ENCODE results near the gene EGFL7. TPM values are rescaled to one million over a fixed set of nuclear protein-coding genes. Genes with fewer than 3 reads are reported as not detected.

The EGFL7 gene
- total and polyA plus RNA-seq, 9 donors = 0.18 to 113 (median 43.4) TPM

DNA sequence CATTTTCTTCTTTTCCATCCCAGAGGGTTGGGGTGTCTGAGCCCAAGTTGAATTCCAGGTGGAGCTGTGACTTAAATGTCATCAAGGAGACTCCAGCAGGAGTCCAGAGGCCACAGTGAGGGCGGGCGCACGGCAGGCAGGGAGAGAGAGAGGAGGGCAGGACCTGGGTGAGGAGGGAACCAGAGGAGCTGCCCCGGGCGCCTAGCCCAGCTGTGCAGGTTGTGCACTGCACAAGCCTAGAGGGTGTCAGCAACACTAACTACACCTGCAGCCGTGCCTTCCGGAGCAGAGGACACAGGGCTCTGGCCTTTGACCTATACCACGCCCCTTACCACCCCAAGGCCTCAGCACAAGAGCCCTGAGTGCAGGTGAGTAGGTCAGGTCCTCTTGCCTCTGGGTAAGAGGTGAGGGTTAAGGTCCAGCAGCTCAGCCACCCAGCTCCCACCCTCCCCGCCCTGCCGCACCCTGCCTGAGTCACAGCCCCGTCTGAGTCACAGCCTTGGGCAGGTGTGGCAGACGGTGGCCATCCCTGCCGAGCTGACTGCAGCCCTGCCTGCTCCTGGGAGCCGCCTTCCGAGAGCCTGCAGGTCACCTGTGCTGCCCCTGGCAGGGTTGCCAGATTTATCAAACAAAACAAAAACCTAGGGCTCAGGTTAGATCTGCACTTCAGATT lies 30.9 kb downstream of the EGFL7 start:
- DNase-seq = peak in 2 of 5 donors; percentile 17 to 33
- peaks cover 3% of the 10 kb centered on the region for H3K4me1 ChIP-seq (ENCODE audit: insufficient read depth)

DNA sequence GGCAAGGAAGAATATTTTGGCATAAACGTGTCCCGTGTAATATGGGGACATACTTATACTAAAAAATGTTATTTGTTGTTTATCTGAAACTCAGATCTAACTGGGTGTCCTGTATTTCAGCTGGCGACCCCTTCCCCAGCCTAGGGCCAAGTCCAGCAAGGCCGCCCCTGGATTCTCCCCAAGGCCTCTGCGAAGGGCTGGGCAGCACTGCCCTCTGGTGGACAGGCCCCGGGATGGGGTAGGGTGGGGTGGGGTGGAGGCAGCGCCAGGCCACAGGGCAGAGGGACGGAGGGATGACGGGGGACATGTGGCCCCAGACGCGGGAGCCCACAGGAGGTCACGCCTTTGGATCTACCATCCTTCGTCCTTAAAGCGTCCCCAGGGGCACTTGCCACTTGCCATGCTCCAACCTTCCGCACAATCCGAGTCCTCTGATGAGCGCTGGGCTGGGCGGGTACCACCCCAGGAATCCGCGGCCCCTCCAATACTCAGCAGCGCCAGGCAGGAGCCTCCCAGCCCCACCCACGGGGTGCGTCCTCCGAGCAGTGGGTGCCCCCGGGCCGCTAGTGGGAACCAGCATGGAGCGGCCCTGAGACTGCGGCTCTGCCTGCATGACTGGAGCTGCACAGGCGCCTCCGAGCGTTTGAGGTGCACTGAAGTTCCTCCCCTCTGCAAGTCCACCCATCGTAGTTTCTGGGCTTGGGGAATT lies 31.6 kb downstream of the EGFL7 start:
- H3K36me3 ChIP-seq = no peaks in the 10 kb centered on the region
- H3K9me3 ChIP-seq = no peaks in the 10 kb centered on the region
- intact Hi-C loops (cut with DNase I) = no loop called here
- peaks cover 3% of the 10 kb centered on the region for H3K4me1 ChIP-seq (ENCODE audit: insufficient read depth)
- H3K4me3 ChIP-seq = no peak overlapping the region
- peak in 3 of 5 donors; percentile 39 to 54 (median 45) for DNase-seq
- 37 to 46% (median 41%) methylated on average over 22 to 32 of the region's 32 CpGs for WGBS, 3 donors
- TF ChIP-seq, protein P1, sequence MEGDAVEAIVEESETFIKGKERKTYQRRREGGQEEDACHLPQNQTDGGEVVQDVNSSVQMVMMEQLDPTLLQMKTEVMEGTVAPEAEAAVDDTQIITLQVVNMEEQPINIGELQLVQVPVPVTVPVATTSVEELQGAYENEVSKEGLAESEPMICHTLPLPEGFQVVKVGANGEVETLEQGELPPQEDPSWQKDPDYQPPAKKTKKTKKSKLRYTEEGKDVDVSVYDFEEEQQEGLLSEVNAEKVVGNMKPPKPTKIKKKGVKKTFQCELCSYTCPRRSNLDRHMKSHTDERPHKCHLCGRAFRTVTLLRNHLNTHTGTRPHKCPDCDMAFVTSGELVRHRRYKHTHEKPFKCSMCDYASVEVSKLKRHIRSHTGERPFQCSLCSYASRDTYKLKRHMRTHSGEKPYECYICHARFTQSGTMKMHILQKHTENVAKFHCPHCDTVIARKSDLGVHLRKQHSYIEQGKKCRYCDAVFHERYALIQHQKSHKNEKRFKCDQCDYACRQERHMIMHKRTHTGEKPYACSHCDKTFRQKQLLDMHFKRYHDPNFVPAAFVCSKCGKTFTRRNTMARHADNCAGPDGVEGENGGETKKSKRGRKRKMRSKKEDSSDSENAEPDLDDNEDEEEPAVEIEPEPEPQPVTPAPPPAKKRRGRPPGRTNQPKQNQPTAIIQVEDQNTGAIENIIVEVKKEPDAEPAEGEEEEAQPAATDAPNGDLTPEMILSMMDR (IDR thresholded peaks at IDR 0.05) = no peak
- TF ChIP-seq POLR2A (IDR thresholded peaks at IDR 0.05) (no peak), EP300 (IDR thresholded peaks at IDR 0.05) (no peak)
- no peak overlapping the region for H3K27ac ChIP-seq
- no peaks in the 10 kb centered on the region for H3K27me3 ChIP-seq

More for the DNA sequence above, 30.9 kb downstream of the EGFL7 start:
- Histone ChIP-seq H3K27ac (no peak overlapping the region), H3K27me3 (no peaks in the 10 kb centered on the region), H3K4me3 (no peak overlapping the region), H3K36me3 (no peaks in the 10 kb centered on the region), H3K9me3 (no peaks in the 10 kb centered on the region)
- WGBS, 3 donors = 65 to 70% (median 68%) methylated on average over 14 to 15 of the region's 15 CpGs
- intact Hi-C loops (cut with DNase I) = no loop called here
- TF ChIP-seq, protein P1 (IDR thresholded peaks at IDR 0.05) = no peak
- TF ChIP-seq POLR2A (IDR thresholded peaks at IDR 0.05) = no peak
- no peak for TF ChIP-seq EP300 (IDR thresholded peaks at IDR 0.05)

DNA sequence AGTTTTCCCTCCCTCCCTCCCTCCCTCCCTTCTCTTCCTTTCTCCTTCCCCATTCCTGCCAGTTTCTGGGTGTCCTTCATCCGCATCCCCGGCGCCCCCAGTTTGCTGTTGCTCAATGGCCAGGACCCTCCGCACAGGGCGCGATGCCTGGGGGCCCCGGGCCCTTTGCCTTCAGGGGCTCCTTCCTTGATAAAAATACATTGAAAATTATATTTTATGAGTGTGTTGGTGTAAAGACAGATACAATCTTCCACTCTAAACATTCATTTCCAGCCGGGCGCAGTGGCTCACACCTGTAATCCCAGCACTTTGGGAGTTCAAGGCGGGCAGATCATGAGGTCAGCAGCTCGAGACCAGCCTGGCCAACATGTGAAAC lies 32.1 kb downstream of the EGFL7 start:
- TF ChIP-seq POLR2A (IDR thresholded peaks at IDR 0.05) (no peak), EP300 (IDR thresholded peaks at IDR 0.05) (no peak)
- TF ChIP-seq, protein P1 (IDR thresholded peaks at IDR 0.05) = no peak
- 81 to 90% (median 85%) methylated on average over 11 of the region's 11 CpGs for WGBS, 3 donors

DNA sequence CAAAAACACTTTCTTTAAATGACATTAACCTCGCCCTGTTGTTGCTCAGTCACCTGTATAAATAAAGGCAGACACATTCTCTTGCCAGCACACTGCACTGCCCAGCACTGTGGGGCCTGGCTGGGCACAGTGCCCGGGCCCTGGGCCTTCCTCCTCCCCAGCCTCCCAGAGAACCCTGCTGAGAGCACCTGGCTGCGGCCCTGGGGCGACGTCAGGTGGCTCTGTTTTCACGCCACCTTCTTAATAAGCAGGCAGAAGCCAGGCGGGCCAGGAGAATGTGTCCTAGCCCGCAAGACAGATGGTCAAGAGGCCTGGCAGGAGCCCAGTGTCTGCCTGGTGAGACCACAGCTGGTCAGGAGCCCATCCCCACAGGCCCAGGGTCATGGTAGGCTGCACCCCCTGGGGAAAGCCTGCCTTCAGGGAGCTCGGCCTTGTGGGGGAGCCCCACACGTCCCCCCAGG lies 32.7 kb downstream of the EGFL7 start:
- DNase-seq = peak in 1 of 5 donors; percentile 33
- Histone ChIP-seq H3K9me3 (no peaks in the 10 kb centered on the region), H3K4me1 (ENCODE audit: insufficient read depth) (peaks cover 3% of the 10 kb centered on the region), H3K4me3 (no peak overlapping the region), H3K27ac (no peak overlapping the region), H3K36me3 (no peaks in the 10 kb centered on the region), H3K27me3 (no peaks in the 10 kb centered on the region)
- intact Hi-C loops (cut with DNase I) = no loop called here
- 81 to 86% (median 86%) methylated on average over 10 of the region's 10 CpGs for WGBS, 3 donors
- no peak for TF ChIP-seq POLR2A (IDR thresholded peaks at IDR 0.05)
- TF ChIP-seq, protein P1 (IDR thresholded peaks at IDR 0.05) = no peak
- TF ChIP-seq EP300 (IDR thresholded peaks at IDR 0.05) = no peak

More for the DNA sequence above, 32.1 kb downstream of the EGFL7 start:
- Histone ChIP-seq H3K9me3 (no peaks in the 10 kb centered on the region), H3K4me3 (no peak overlapping the region), H3K27ac (no peak overlapping the region), H3K4me1 (ENCODE audit: insufficient read depth) (peaks cover 3% of the 10 kb centered on the region), H3K36me3 (no peaks in the 10 kb centered on the region), H3K27me3 (no peaks in the 10 kb centered on the region)
- no peak for DNase-seq
- intact Hi-C loops (cut with DNase I) = no loop called here

Data from ovary (tissue), 9 donors.